Fibroblast of pulmonary artery (primary cell): ENCODE data around the gene GARNL3.

Experiments
- DNase-seq: peaks from one replicate; pipeline ENCODE4 v3.0.0-alpha.2; 2010; ENCODE audit warnings: low read depth
- H3K4me3 ChIP-seq: replicated peaks from 2 replicates; pipeline ENCODE4 v1.5.1; 2011; ENCODE audit warnings: low read depth, mild to moderate bottlenecking, control low read depth, low read length, moderate library complexity
- TF ChIP-seq, protein P1 (sequence below): IDR thresholded peaks from 2 replicates; pipeline ENCODE4 v1.5.1; 2011; ENCODE audit warnings: mild to moderate bottlenecking, control low read depth, low read length, inconsistent platforms; ENCODE audit errors: missing control alignments

The GARNL3 gene

DNA sequence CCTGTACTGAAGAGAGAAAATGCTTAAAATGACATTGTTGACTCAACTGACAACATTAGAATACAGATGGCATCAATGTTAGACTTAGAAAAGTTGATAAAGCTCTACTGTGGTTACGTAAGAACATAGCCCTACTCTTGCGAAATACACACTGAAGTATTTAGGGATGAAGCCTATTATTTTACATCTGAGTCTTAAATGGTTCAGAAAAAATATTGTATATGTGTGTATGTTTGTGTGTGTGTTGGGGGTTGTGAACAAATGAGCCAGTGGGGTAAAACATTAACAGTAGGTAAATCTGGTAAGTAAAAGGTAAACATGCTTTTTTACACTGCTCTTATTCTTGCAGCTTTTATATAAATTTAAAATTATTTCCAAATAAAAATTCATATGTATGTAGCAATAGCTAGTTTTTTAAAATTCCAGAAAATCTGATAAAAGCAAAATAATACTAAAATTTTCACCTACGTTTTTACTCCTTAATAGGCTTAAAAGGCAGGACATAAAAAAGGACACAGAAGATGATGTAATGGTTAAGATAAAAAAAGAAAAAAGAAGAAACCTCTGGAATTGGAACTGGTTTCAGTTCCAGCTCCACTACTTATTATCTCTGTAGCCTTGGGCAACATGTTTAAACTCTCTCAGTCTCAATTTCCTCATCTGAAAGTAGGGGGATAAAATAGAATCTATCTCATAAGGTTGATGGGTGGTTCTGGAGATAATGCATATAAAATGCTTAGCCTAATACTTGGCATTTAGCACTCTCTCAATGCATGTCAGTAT lies 44.3 kb downstream of the GARNL3 start:
- DNase-seq: peak; percentile 78
- TF ChIP-seq, protein P1, sequence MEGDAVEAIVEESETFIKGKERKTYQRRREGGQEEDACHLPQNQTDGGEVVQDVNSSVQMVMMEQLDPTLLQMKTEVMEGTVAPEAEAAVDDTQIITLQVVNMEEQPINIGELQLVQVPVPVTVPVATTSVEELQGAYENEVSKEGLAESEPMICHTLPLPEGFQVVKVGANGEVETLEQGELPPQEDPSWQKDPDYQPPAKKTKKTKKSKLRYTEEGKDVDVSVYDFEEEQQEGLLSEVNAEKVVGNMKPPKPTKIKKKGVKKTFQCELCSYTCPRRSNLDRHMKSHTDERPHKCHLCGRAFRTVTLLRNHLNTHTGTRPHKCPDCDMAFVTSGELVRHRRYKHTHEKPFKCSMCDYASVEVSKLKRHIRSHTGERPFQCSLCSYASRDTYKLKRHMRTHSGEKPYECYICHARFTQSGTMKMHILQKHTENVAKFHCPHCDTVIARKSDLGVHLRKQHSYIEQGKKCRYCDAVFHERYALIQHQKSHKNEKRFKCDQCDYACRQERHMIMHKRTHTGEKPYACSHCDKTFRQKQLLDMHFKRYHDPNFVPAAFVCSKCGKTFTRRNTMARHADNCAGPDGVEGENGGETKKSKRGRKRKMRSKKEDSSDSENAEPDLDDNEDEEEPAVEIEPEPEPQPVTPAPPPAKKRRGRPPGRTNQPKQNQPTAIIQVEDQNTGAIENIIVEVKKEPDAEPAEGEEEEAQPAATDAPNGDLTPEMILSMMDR: no peak
- H3K4me3 ChIP-seq: no peak overlapping the region

DNA sequence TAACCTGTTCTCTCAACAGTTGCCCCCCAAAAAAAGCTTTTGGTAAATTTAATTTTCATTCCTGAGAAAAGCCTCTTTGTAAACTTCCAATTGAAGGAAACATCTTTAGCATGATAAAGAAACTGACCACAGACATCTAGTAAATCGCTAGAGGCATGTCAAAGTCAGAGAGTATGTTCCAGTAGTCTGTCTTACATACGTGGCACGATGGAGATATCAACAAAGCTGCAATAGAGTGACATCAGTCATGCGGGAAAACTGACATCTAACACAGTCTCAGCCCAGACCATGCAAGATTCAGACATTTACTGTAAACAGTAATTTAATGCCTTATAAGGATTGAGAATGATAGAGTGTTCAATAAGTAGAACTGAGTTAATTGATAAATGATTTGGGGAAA lies 45.1 kb downstream of the GARNL3 start:
- H3K4me3 ChIP-seq: no peak overlapping the region
- TF ChIP-seq, protein P1: no peak
- DNase-seq: no peak

DNA sequence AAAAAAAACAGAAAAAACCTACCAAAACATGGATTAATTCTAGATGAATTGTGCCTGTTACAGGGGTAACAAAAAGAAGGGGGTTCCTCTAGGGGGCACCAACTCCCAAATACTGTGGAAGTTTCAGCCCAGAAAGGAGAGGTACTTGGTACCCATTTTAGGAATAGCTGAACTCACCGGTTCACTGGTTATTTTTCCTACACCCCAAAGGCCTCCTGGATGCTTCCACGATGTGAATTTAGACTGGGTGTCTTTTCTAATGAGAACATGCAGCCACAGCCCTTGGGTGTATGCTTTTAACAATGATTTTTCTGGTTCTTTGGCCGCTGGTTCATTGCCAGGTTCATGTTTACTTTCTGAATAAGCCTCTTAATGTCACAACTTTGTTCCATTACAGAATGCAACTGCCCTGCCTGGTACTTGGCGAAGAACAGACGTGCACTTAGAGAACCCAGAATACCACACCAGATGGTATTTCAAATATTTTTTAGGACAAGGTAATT lies 46.7 kb downstream of the GARNL3 start:
- peak; percentile 64 for DNase-seq
- H3K4me3 ChIP-seq: no peak overlapping the region
- TF ChIP-seq, protein P1: peak; percentile 49

DNA sequence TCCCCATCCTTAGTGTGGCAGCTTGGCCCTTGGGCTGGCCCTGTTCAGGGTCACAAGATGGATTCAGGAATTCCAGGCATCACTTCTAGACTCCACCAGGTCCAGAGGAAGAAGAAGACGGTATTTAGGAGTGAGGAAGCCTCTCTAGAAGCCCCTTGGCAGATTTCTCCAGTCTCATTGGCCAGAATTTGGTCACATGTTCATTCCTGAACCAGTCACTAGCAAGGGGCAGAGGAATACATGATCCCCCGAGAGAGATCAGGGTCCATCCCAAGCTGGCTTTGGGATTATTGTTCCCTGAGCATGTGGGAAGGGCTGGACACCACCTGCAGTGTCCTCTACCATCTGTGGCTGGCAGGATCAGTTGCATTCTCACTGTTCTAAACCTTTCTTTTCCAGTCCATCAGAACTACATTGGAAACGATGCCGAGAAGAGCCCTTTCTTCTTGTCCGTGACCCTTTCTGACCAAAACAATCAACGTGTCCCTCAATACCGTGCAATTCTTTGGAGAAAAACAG lies 48.5 kb downstream of the GARNL3 start:
- TF ChIP-seq, protein P1: no peak
- no peak overlapping the region for H3K4me3 ChIP-seq
- no peak for DNase-seq

DNA sequence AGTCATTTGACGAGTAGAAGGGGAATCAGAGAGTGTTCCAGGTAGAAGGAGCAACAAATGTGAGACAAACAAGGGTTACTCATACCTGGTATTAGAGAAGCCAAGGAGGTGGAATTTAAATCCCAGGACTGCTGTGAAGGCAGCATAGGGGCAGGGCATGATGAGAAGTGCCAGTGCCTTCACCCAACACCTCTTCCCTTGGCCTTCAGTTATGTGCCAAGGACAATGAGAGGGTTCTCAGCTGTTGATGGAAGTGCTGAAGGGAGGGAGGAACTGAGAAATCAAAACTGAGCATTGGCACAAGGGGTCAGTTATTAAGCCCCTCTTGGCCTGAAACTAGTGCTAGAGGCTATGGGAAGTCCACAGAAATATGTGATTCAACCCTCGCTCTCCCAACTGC lies 50.3 kb downstream of the GARNL3 start:
- TF ChIP-seq, protein P1: no peak
- no peak overlapping the region for H3K4me3 ChIP-seq
- no peak for DNase-seq

DNA sequence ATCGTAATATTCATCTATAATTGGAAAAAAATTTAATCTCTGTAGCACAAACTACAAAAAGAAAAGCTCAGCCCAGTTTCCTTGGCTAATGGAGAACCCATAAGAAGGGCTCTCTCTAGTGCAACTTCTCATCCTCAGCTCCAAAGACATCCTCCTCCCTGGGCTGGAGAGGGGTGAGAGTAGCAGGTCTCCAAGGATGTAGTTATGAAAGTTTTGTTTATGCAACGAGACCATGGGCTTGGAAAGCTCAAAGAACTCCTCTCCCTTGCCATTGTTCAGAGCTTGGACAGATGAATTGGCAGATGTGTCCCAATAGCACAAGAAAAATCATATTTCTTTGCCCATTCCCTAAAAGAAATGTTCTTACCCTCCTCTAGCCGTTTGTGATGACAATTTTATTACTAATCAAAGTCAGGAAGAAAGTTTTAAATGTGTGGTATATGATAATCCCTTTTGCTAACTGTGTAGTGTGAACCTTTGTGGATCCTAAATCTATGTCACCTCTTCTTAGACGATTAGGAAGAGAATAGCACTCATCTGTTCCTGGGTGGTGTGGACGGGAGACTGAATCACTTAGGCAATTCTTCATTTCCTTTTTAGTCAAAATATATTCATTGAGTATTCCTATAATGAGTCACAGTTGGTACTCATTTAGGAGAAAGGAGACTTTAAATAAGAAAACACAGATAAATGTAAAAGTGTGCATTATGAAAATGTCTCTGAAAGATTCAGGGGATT lies 52.2 kb downstream of the GARNL3 start:
- TF ChIP-seq, protein P1: no peak
- no peak overlapping the region for H3K4me3 ChIP-seq
- DNase-seq: no peak
